ENCODE data around the gene SAXO2.
"Not testable (repeated sequence)": the region's sequence is repeated elsewhere in the genome, so short reads cannot be mapped to it uniquely, and the experiment has no call there.

Gene SAXO2

GRCh38 chr15:82313951-82314768 is 51.5 kb downstream of the SAXO2 start:
- not testable (repeated sequence) for DNase-seq (ENCODE audit: low read depth in 2 of 2)

GRCh38 chr15:82314769-82315518 is 52.3 kb downstream of the SAXO2 start:
- no peak for DNase-seq (ENCODE audit: low read depth in 2 of 2)

GRCh38 chr15:82315519-82316246 is 53.1 kb downstream of the SAXO2 start:
- no peak for DNase-seq (ENCODE audit: low read depth in 2 of 2)

GRCh38 chr15:82316247-82317090 is 53.9 kb downstream of the SAXO2 start:
- not testable (repeated sequence) for DNase-seq (ENCODE audit: low read depth in 2 of 2)

- no peak for DNase-seq (ENCODE audit: low read depth in 2 of 2)
Observed at GRCh38 chr15:82317091-82317489, 54.5 kb downstream of the SAXO2 start.

GRCh38 chr15:82317516-82317915 is 54.9 kb downstream of the SAXO2 start:
- not testable (repeated sequence) for DNase-seq (ENCODE audit: low read depth in 2 of 2)

GRCh38 chr15:82318281-82318680 is 55.7 kb downstream of the SAXO2 start:
- not testable (repeated sequence) for DNase-seq (ENCODE audit: low read depth in 2 of 2)

GRCh38 chr15:82319522-82320278 is 57.1 kb downstream of the SAXO2 start:
- DNase-seq (ENCODE audit: low read depth in 2 of 2): not testable (repeated sequence)

GRCh38 chr15:82320861-82321260 is 58.2 kb downstream of the SAXO2 start:
- not testable (repeated sequence) for DNase-seq (ENCODE audit: low read depth in 2 of 2)

- not testable (repeated sequence) for DNase-seq (ENCODE audit: low read depth in 2 of 2)
Observed at GRCh38 chr15:82322488-82322887, 59.9 kb downstream of the SAXO2 start.

GRCh38 chr15:82324831-82325230 is 62.2 kb downstream of the SAXO2 start:
- DNase-seq (ENCODE audit: low read depth in 2 of 2): not testable (repeated sequence)

GRCh38 chr15:82325646-82326045 is 63.0 kb downstream of the SAXO2 start:
- DNase-seq (ENCODE audit: low read depth in 2 of 2): not testable (repeated sequence)

- DNase-seq (ENCODE audit: low read depth in 2 of 2): not testable (repeated sequence)
Observed at GRCh38 chr15:82326896-82327295, 64.3 kb downstream of the SAXO2 start.

- not testable (repeated sequence) for DNase-seq (ENCODE audit: low read depth in 2 of 2)
Observed at GRCh38 chr15:82327372-82327771, 64.8 kb downstream of the SAXO2 start.

GRCh38 chr15:82329039-82329438 is 66.4 kb downstream of the SAXO2 start:
- not testable (repeated sequence) for DNase-seq (ENCODE audit: low read depth in 2 of 2)

GRCh38 chr15:82330921-82331320 is 68.3 kb downstream of the SAXO2 start:
- not testable (repeated sequence) for DNase-seq (ENCODE audit: low read depth in 2 of 2)

- not testable (repeated sequence) for DNase-seq (ENCODE audit: low read depth in 2 of 2)
Observed at GRCh38 chr15:82331576-82332304, 69.1 kb downstream of the SAXO2 start.

- DNase-seq (ENCODE audit: low read depth in 2 of 2): not testable (repeated sequence)
Observed at GRCh38 chr15:82332711-82333602, 70.3 kb downstream of the SAXO2 start.
